HG03196 (cell line): ENCODE measurements around the gene PFN1.

Experiments used
- ATAC-seq: cut with Tn5 transposase; IDR thresholded peaks from one replicate; pipeline ENCODE4 v1.9.1; 2021; ENCODE audit not compliant: unreplicated experiment

PFN1 gene

DNA sequence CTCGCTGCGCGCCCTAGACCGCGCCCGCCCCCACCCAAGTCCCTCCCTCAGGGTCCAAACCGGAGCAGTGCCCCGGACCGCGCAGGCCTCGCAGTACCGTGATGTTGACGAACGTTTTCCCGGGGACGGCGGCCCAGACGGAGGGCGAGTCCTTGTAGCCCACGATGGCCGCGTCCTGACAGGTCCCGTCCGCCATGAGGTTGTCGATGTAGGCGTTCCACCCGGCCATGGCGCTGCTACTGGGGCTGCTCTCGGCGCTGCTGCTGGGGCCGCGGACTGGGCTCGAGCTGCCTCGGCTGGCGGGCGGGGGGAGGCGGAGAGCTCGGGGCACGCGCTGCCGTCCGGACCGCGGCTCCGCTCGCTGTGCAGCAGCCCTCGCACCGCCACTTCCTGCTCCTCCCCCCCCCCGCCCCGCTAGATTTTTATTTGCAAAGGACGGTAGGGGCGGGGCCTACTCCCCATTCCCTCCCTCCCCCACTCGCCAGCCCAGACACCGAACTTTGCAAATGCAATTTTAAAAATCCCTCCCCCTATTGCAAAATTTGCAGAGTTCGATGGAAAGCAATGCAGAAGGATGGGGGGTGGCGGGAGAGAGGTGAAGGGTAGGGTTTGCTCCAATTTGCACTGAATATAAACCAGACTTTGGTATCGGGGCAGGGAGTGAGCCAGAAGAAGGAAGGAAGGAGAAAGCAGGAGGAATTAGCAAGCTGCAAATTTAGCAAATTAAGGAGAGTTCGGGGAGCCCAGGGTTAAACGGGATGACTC lies at the start of gene PFN1:
PFN1 (minus strand) TSS at position 365 of the 765 bp plus-strand sequence; CDS start at position 229, 136 bp downstream.
- ATAC-seq: peak; percentile 21

DNA sequence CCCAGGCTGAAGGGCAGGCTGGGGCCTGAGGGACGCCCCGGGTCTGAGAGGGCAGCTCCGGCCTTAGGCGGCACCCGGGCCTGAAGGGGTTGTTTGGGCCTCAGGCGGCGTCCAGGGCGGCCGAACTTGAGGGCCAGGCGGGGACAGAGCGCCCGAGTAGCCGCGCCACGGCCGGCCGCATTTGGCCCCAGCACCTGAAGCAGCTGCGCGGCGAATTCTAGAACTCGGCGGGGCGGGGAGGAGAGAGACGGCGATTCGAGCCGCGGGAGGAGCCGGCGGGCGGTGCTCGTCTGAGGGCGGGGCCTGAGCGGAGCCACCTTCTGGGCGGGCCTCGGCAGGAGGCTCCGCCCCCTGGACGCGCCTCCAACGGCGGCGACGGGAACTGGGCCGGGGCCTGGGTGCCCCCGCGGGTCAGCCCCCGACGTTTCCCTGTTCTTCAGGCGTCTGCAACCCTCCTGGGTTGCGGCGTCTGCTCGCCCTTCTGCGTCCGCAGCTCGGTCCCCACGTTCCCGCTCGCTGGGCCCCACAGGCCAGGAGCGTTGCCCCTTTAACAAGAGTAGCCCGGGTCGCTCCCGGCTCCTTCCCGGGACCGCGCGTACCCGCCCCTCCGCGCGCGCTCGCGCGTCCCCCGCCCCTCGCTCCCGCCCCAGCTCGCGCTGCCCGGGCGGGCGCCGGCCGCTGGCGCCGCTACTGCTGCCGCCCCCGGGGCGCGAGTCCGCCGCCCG lies 49.1 kb upstream of the PFN1 start, which contains the start of the genes INCA1 and KIF1C:
INCA1 (minus strand) TSS at position 221 of the 725 bp plus-strand sequence. CDS start 3,085 bp downstream, outside the sequence.
KIF1C (plus strand) TSS at position 649 of the 725 bp plus-strand sequence. CDS start 2,297 bp downstream, outside the sequence.
- ATAC-seq: peak; percentile 82

DNA sequence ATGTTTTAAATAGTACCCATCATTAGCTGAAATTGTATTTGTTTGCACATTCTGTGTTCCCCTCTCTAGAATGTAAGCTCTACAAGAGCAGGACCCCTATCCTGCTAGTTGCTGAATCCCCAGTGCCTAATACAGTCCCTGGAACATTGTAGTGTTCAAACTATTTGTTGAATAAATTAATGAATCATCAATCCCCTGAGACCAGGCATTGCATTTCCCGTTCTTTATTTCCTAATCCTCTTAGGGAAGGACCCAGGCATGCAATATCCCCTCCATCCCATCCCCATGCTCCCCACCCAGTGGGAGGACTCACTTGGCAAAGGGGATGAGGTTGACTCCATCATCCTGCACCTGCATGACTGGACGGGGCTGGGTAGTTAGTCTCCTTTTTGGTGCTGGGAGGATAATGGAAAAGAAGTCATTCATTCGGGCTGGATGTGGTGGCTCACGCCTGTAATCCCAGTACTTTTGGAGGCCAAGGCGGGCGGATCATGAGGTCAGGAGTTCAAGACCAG lies 45.8 kb upstream of the PFN1 start:
- no peak for ATAC-seq

DNA sequence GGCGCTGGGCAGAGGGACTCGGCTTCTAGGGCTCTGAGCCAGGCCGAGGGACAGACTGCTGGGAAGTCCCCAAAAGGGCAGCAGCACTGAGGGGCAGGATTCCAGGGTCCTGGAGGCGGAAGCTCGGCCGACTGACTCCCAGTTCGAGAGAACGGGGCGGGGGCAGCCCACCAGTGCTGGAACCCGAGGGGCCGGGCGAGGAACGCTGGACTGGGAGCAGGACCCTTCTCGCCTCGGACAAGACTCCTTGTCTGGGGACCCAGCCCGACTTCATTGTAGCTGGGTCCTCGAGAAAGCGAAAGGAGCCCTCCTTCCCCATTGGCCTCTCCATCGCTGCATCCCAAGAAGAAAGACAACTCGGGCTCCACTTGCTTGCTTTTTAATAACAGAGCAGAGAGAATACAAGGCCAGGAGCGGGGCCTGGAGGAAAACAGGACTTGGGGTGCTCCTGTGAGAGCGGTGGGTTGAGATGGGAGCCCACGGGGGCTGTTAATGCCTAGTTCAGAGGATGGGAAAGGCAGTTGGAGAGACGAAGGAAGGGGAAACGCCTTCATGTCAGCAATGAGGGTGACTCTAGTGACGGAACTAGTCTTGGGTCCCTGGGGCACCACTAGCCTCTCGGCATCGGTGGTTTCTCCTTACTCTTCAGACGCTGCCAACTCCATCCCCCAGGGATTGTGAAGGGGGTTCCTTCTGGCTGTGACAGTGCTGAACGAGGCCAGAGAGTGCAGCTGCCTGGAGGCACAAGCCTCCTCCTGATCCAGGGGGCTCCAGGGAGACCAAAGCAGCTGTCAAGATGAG lies 39.6 kb upstream of the PFN1 start:
- ATAC-seq: no peak

DNA sequence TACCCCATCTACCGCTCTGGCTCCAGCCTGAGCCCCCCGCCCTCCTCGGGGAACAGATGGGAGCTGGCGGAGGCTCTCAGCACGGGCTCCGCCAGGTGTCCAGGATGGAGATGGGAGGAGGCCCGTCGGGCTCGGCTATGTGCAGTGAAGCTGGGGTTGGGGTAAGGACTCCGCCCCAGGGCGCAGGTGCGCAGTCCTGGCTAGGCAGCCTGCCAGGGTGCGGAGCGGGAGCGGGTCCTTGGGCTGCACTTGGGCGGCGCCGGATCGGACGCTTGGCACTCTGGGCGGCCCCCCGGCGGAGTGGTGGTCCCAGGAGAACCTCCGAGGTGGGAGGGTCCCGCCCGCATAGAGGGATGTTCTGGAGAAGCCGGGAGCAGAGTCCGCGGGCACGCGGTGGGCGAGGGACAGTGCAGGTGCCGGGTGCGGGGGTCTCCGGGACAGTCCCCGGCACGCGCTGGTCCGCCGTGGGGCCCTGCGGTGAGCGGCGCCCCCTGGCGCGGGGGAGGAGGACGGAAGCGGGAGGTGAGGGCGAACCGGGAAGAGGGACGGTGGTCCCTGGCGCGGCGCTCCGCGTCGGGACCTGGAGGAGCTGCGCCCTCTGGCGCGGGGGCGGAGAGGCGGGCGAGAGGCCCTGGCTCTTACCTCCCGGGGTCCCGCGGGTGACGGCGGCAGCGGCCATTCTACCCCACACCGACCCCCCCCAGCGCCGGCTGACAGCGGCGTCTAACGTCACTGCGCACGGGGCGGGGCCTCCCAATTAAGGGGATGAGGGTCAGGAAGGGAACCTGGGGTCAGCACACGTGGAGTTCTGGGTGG lies 38.8 kb upstream of the PFN1 start, which contains the start of gene CAMTA2:
CAMTA2 (minus strand) TSS at position 725 of the 816 bp plus-strand sequence. CDS start 1,453 bp downstream, outside the sequence.
- ATAC-seq: peak; percentile 57

DNA sequence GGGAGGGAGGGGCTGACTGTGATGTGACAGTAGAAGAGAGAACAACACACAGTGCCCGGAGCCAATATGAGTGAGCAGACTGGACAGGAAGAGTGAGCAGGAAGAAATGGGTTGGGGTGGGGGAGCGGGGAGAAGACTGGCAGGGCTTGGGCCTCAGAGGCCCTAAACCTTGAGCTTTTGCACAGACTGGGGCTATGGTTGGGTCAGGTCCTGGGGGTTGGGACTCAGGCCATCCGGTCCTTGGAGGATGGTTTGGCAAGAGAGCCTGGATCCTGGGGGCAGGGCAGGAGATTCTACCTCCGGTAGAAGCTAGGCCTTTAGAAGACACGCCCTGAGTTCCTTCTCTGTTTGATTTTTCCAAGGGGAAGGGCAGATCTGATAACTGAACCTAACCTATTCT lies 38.1 kb upstream of the PFN1 start:
- no peak for ATAC-seq

DNA sequence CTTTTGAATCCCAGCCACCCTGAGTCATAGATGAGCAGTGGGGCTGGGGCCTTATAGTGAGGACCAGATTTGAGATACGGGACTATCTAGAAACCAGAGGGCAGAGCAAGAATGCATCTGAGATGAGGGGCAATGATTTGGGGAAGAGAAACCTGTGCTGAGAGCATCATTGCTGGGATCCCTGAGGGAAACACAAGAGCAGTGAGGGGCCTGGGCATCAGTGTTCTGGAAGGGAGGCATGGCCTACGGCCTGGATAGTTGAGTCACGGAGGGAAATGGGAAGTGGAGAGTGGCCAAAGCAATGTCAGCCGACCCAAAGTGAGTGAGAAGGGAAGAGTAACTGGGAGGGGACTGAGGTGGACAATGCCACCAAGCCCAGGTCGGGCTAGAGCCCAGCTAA lies 34.0 kb upstream of the PFN1 start:
- no peak for ATAC-seq

DNA sequence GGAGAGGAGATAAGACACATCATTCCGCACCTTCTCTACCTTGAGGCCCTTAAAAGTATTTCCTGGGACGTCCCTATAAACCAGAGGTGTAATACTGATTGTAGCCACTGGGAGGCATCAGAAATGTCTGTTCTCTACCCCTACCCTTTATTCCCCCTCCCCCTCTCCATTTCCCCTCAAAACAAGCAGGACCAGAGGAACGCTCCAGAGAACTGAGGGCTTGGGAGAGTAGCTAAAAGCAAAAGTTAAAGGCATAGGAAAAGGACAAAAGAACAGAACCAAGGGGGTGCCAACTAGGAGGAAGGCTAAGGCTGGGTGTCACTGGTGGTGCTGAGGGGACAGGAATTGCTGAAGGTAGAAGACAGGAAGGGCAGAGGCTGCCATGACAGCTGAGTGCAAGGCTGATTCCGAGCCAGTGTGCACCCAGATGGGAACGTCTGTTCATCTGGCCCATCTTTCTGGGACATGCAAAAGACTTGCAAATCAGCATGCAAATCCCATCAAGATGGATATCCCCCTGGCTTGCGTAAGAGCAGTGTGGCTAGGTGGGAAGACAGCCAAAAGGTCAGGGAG lies 32.4 kb upstream of the PFN1 start:
- no peak for ATAC-seq

DNA sequence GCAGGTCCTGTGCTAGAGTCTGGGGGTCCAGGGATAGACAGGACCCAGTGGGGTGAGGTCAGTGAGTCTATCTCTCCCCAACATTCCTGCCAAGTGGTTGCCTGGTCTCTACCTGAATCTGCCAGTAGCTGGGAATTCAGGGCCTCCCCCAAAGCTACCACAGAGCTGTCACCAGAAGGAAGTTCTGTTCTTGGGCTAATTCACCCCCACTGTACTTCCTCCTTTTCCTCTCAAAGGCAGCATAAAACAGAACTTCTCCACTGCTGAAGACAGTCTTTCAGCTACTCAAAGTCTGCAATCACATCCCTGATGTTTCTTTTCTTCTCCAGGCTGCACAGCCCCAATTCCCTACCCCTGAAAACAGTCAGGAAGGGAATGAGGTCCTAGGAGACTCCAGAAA lies 30.4 kb upstream of the PFN1 start:
- ATAC-seq: no peak

DNA sequence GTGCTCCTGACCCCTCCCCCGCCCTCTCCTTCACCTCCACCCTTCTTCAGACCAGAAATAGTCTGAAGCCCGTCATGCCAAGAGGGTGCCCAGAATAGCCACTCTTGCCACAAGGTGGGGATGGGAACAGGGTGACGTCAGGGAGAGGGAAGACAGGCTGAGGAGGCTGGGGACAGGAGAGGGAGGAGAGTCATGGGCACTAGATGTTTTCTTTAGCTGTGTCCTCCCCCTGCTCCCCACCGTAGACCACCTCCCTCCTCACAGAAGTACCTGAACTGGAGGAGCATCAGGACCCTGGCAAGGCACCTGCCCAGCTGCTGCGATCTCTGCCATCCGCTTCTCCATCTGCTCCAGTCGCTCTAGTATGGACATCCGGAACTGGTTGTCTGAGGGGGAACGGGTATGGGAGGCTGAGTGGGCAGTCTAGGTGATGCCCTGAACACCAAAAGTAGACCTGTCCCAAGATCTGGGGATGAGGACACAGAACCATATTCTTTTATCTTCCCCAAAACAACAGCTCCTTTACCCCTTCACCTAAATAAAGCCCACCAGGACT lies 25.9 kb upstream of the PFN1 start:
- ATAC-seq: no peak

DNA sequence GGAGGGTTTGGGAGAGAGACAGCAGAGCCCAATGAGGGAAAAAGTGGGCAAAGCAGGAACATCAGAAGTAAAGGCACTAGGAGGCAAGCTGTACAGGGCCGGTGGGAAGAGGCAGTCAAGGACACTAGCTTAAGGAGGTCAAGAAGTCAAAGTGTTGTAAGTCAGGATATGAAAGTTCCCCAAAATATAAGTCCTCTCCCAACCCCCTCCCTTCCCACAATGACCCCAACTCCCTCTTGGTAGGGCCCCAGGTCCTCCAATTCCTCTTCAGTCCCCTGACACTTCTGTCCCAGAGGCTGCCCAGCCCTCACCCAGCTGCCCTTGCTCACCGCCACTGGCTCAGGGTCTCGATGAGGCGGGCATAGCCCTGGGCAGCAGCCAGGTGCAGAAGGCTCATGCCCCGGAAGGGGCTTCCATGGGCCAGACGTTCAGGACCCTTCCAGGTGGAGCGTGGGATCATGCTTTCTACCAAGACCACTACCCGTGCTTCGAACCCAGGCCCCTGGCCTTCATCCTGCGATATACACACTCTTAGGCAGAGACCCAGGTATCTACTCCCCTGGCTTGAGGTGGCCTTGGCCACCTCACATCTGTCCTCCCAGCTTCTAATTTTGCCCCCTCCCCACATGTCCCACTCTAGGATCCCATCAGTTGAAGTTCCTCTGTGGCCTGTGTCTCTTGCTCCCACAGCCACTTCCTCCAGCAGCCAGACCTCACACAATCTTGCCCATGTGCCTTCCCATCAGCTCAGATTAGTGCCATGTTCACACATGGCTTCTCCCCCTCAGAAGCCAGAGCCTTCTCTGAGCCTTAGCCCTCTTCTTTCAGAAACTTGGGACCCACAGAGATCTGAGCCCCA lies 25.2 kb upstream of the PFN1 start:
- ATAC-seq: no peak

DNA sequence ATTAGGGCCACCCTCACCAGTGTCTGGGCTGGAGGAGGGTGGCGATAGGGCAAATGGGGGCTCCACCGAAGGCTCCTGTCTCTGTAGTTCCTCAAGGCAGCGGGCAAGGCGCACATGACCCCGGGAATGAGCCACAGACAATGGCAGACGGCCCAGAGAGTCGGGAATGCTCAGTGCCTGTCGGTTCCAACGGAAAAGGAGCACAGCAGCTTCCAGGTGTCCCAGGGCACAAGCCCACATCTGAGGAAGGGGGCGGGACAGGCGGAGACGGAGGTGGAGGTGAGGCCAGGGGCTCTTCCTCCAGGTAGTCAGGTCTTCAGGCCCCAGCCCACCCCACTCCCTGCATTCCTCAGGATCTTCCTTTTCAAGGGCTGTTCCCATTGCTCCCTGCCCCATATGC lies 24.4 kb upstream of the PFN1 start:
- no peak for ATAC-seq

DNA sequence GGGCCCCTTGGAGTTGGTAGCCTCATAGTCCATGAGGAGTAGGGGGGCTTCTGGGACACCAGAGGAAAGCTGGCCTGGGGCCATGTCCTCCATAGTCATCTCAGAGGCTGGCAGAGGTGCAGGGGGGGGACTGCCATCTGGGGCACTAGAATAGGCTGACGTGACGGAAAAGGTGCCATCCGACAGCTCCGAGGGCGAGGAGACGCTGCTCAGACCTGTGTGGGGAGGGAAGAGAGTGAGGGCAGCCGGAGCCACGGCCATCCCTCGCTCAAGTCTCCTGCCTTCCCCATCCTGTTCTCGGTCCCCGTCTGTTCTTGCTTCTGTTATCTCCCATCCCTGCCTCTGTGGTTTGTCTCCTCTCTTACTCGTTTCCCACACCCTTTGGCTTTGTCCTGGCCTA lies 24.0 kb upstream of the PFN1 start:
- no peak for ATAC-seq

DNA sequence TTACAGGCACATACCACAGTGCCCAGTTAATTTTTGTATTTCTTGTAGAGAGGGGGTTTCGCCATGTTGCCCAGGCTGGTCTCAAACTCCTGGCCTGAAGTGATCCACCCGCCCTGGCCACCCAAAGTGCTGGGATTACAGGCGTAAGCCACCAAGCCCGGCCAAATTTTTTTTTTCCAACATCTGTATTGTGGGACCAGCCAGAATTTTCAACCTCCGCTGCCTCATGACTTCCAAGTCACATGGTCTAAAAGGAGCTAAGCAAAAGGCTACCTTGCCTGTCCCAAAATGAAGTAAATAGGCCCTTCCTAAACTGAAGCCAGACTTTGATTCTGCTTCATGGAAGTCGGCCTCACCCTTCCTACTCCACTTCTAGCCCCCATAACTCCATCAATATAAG lies 23.5 kb upstream of the PFN1 start:
- ATAC-seq: no peak

DNA sequence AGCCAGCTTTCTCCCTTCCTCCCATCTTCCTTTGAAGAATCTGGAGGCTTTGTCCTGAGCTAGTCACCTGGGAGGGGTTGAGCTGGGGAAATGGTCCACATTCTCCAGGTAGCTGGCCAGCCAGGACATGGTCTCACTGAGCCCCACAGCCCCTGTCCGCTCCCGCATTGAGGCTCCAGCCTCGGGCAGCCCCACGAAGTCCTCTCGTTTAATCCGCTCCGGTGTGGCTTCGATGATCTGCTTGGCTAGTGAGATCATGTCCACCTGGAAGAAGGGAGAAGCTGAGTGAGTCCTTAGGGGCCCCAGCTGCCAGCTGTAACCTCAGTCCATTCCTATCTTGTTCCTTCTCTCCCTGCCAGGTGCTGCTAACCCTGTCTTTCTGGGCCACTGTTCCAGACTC lies 21.9 kb upstream of the PFN1 start:
- no peak for ATAC-seq

DNA sequence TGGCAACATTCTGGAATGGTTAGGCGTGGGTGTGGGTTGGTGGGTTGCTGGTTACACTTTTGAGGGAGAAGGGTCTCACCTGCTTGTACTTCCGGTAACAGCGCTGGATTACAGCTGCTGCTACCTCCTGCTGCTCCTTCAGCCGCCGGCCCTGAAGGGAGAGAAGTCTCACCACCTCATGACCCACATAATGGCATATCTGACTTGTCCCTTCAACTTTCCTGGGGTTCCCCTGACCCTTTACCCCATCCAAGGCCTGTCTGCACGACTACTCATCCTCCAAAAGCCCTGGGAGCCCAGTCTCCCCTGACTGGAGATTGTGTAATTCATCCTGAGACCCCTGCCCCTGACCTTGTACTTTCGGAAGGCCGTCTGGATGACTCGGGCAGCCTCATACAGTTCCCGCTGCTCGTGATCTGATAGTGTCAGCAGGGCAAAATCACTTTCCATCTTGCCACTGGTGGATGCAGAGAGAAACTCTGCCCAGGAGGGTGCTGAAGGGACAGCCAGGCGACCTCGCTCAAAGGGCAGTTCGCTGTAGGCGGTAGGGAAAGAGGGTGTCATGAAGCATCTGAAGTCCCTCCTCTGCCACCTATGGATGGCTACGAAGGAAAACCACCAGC lies 21.3 kb upstream of the PFN1 start:
- no peak for ATAC-seq

DNA sequence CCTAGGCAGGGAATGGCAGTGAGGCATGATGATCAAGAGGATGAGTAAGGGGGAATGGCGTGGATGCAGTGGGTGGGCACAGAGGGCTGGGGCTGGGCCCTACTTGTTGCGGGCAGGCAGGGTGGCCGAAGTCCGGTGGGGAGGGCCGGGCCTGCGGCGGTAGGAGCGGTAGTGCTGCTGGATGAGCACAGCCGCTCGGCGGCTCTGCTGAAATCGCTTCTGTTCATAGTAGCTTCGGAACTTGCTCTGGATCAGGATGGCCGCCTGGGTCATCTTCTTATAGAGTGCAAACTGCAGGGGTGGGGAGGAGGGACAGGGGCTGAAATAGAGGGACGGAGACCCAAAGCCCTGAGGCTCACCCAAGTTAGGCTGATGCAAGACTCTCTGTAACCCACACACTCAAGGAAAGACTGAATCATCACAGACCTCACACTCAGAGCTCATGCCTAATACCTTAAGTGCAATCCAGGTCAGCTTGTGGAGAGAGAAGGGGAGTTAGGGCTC lies 20.8 kb upstream of the PFN1 start:
- no peak for ATAC-seq

DNA sequence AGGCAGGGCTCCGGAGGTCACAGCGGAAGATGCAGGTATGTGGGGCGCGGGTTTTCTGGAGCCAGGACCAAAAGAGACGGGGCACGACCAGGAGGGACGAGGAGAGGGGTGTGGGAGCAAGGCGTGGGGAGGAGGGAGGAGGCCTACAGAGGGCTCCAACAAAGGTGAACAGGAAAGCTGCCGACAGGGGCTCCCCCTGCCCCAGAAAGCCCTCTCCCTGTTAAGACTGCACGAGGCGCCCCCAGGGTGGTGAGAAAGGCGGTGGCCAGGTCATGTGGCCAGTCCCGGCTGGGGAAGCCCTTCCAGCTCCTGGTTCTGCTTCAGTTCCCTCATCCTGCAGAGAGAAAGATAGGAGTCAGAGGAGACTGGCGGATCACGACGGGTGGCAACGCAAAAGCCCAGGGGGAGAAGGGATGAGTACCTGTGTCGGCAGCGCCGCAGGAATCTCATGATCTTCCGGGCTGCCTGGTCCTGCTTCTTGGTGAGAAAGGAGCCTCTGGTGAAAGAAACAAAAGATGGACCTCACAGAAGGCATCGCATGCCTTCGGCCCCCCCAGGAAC lies 20.2 kb upstream of the PFN1 start:
- ATAC-seq: no peak
